HFF-Myc (cell line): ENCODE measurements around the gene SAMD14.
A peak's percentile ranks its signal among the peaks of the same experiment; 100 is the strongest.

Source experiments
- DNase-seq: peaks from one replicate; pipeline ENCODE4 v3.0.0-alpha.2; 2011; ENCODE audit warnings: low read depth; ENCODE audit errors: extremely low read depth
- H3K4me3 ChIP-seq: replicated peaks from 2 replicates; pipeline ENCODE4 v1.5.1; 2011; ENCODE audit warnings: low read depth, mild to moderate bottlenecking, control low read depth, low read length
- CTCF ChIP-seq: IDR thresholded peaks from 2 replicates; pipeline ENCODE4 v1.5.1; 2012; ENCODE audit warnings: mild to moderate bottlenecking, low read depth, low read length, control low read depth; ENCODE audit errors: missing control alignments

The SAMD14 gene

GRCh38 chr17:50090071-50090470 is 39.9 kb downstream of the SAMD14 start:
- DNase-seq = no peak
- no peak overlapping the region for H3K4me3 ChIP-seq
- TF ChIP-seq CTCF = no peak

- H3K4me3 ChIP-seq = no peak overlapping the region
- no peak for DNase-seq
- TF ChIP-seq CTCF = no peak
Observed at GRCh38 chr17:50088952-50089825, 40.8 kb downstream of the SAMD14 start.

GRCh38 chr17:50087912-50088405 is 42.0 kb downstream of the SAMD14 start:
- no peak overlapping the region for H3K4me3 ChIP-seq
- no peak for TF ChIP-seq CTCF
- no peak for DNase-seq

DNA sequence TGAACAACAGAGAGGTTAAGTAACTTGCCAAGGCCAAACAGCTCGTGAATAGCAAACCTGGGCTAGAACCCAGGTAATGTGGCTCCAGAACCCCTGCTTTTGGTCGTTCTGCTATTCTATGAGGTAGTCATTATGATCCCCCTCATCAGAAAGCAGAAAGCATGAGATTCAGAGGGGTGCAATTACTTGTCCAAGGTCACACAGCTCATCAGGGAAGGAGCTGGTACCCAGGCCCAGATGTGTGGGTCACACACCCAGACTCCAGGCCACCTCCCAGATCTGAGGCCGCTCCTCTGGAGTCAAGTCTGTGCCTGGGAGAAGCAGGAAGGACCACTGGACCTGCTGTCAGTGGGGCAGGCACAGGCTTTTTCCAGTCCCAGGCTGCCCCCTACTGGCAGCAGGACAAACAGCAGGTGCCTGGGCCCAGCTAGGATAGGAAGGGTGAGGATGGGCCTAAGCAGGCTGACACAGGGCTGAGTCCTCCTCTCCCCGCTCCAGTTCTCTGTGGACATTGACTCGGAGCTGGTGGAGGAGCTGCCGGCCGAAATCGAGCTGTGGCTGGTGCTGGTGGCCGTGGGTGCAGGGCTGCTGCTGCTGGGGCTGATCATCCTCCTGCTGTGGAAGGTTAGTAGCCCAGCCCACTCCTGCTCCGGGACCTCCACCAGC is 42.6 kb downstream of the SAMD14 start:
- H3K4me3 ChIP-seq = no peak overlapping the region
- TF ChIP-seq CTCF = peak; percentile 98
- no peak for DNase-seq

DNA sequence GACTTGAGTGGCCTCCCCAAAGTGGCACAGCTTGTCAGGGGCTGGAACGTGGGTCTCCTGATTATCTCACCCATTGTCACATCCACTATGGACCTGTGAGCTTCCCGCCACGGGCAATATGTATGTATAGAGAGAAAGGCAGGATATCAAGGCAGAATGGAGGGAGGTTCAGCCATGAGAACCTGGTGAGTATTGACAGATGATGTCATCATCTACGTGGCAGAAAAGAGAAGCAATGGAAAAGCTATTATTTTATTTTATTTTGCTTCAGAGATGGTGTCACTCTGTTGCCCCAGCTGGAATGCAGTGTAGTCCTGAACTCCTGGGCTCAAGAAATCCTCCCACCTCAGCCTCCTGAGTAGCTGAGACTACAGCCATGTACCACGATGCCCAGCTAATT is 48.2 kb downstream of the SAMD14 start:
- H3K4me3 ChIP-seq = no peak overlapping the region
- no peak for TF ChIP-seq CTCF
- DNase-seq = no peak

- H3K4me3 ChIP-seq = no peak overlapping the region
- TF ChIP-seq CTCF = no peak
- no peak for DNase-seq
Observed at GRCh38 chr17:50080827-50081226, 49.1 kb downstream of the SAMD14 start.
